HepG2 (cell line): ENCODE data around the gene KRT1. TPM values are rescaled to one million over a fixed set of nuclear protein-coding genes. Genes with fewer than 3 reads are reported as not detected.

ENCODE experiments used
- ATAC-seq: fragments of 200-7000 bp; cut with Tn5 transposase; 3 replicates; pipeline ENCODE4 v1.9.1; 2020; ENCODE audit warnings: mild to moderate bottlenecking, moderate library complexity
- BruUV-seq: library from RNA; stranded (reverse); fragments of 400-500 nt; replicated peaks from 2 replicates; lab custom pipeline; 2021; lab: Mats Ljungman, UMichigan
- CTCF ChIA-PET: fragments of 300-600 bp; formaldehyde crosslinking; extraction: SDS; loops from one replicate; lab custom pipeline; 2021; ENCODE audit warnings: low total read pairs, inconsistent platforms, low intra/inter-chr PET ratio; lab: Yijun Ruan, JAX
- POLR2A ChIA-PET: fragments of 350-600 bp; sonication (Branson Sonifier 250); formaldehyde crosslinking; loops from one replicate; lab custom pipeline; 2020; ENCODE audit warnings: antibody characterized with exemption, inconsistent platforms; lab: Yijun Ruan, JAX
- DNase-seq: peaks from one replicate; pipeline ENCODE4 v3.0.0-alpha.2; 2015; ENCODE audit warnings: low spot score
- FAIRE-seq: peaks from 3 replicates; lab custom pipeline; 2011; peaks lifted over from hg19 to GRCh38; lab: Jason Lieb, UNC
- H2AFZ ChIP-seq: one replicate; pipeline ENCODE4 v1.6.1; 2011; ENCODE audit warnings: low read length, inconsistent platforms
- H3K27ac ChIP-seq: fragments of 300-600 bp; 3 replicates; pipeline ENCODE4 v1.8.0; 2011; ENCODE audit warnings: mixed run types, mild to moderate bottlenecking, mixed read lengths, low read length, inconsistent platforms; ENCODE audit not compliant: insufficient read depth; ENCODE audit errors: extremely low read length
- H3K27me3 ChIP-seq, 2 experiments: fragments of 200-600 bp in 1 of 2; 2 replicates in 1 of 2; 3 replicates in 1 of 2; pipeline versions ENCODE4 v1.6.0 to v1.8.0; 2011; ENCODE audit warnings: low read length in 2 of 2, mild to moderate bottlenecking in 2 of 2, moderate library complexity in 2 of 2, inconsistent platforms in 1 of 2; ENCODE audit not compliant: insufficient read depth in 2 of 2, control insufficient read depth in 1 of 2
- H3K36me3 ChIP-seq, 2 experiments: fragments of 200-600 bp in 1 of 2; replicated peaks in 1 of 2; 2 replicates in 1 of 2; 3 replicates in 1 of 2; pipeline versions ENCODE4 v1.5.1 to v1.8.0; 2011; ENCODE audit warnings: low read length in 2 of 2, inconsistent platforms in 1 of 2; ENCODE audit not compliant: insufficient read depth in 2 of 2, control insufficient read depth in 1 of 2
- H3K4me1 ChIP-seq: 2 replicates; pipeline ENCODE4 v1.5.1; 2012; ENCODE audit warnings: low read length, inconsistent platforms; ENCODE audit not compliant: insufficient read depth
- H3K4me2 ChIP-seq: 2 replicates; pipeline ENCODE4 v1.6.0; 2011; ENCODE audit warnings: low read depth, low read length, inconsistent platforms
- H3K4me3 ChIP-seq, 3 experiments: fragments of 200-600 bp in 1 of 3; sonication (generic), shearing (Covaris generic) in 1 of 3; replicated peaks in 1 of 3; 2 replicates each; pipeline ENCODE4 v1.5.1; 2011 to 2016; ENCODE audit warnings: low read length in 3 of 3, inconsistent platforms in 2 of 3, low read depth in 2 of 3, mild to moderate bottlenecking in 2 of 3, control low read depth in 1 of 3, mixed read lengths in 1 of 3; ENCODE audit not compliant: insufficient read depth in 1 of 3
- H3K79me2 ChIP-seq: one replicate; pipeline ENCODE4 v1.6.1; 2011; ENCODE audit warnings: low read length, inconsistent platforms; ENCODE audit not compliant: insufficient read depth
- H3K9ac ChIP-seq: 2 replicates; pipeline ENCODE4 v1.6.0; 2011; ENCODE audit warnings: mild to moderate bottlenecking, low read depth, low read length, inconsistent platforms; ENCODE audit not compliant: insufficient read depth
- H3K9me3 ChIP-seq: 2 replicates; pipeline ENCODE4 v1.5.1; 2012; ENCODE audit warnings: mild to moderate bottlenecking, low read length
- H4K20me1 ChIP-seq: 2 replicates; pipeline ENCODE4 v1.6.0; 2011; ENCODE audit warnings: inconsistent platforms, mild to moderate bottlenecking, low read length, moderate library complexity; ENCODE audit not compliant: insufficient read depth
- IKZF4 ChIP-seq: sonication (generic); formaldehyde crosslinking; IDR thresholded peaks from 2 replicates; pipeline ENCODE4 v1.5.1; 2020; ENCODE audit warnings: borderline replicate concordance, mild to moderate bottlenecking, low read depth, missing genetic modification reagents; ENCODE audit errors: not compliant biosample characterization
- MEF2D ChIP-seq: sonication (generic); formaldehyde crosslinking; IDR thresholded peaks from 2 replicates; pipeline ENCODE4 v1.5.1; 2020; ENCODE audit warnings: mild to moderate bottlenecking, missing genetic modification reagents
- NCOA2 ChIP-seq: sonication (generic); formaldehyde crosslinking; IDR thresholded peaks from 2 replicates; pipeline ENCODE4 v1.8.0; 2022; ENCODE audit warnings: inconsistent platforms
- NKX3-1 ChIP-seq: sonication (generic); formaldehyde crosslinking; IDR thresholded peaks from 2 replicates; pipeline ENCODE4 v1.5.0; 2020; ENCODE audit warnings: missing genetic modification reagents
- ZNF567 ChIP-seq: sonication (generic); formaldehyde crosslinking; IDR thresholded peaks from 2 replicates; pipeline ENCODE4 v1.8.1; 2023; ENCODE audit warnings: mild to moderate bottlenecking, missing genetic modification reagents, borderline replicate concordance
- ZNF703 ChIP-seq: sonication (generic); formaldehyde crosslinking; IDR thresholded peaks from 2 replicates; pipeline ENCODE4 v1.5.1; 2020; ENCODE audit warnings: missing genetic modification reagents, mild to moderate bottlenecking, moderate library complexity, borderline replicate concordance
- WGBS: methylation state at CpG from one replicate; pipeline ENCODE4 v1.1.6; 2017; ENCODE audit warnings: low lambda C conversion rate; 5-methylcytosine and 5-hydroxymethylcytosine counted together
- in situ Hi-C: cut with HindIII; loops from 2 replicates; pipeline ENCODE4 v1.10.0; 2017; ENCODE audit warnings: low pct_unique_long_range_greater_than_20kb; ENCODE audit not compliant: extremely low pct_ligation_motif_present
- intact Hi-C: fragments of 100-400 bp; cut with micrococcal nuclease; formaldehyde crosslinking; loops from one replicate; pipeline ENCODE4 v1.10.0; 2022; ENCODE audit not compliant: unreplicated experiment
- polyA plus RNA-seq, 8 experiments: library from polyadenylated mRNA; depleted of rRNA in 3 of 8; stranded (reverse) in 7 of 8; unstranded in 1 of 8; fragments of >200 nt; fragmentation: Illumina TruSeq in 4 of 8; extraction: Trizol in 4 of 8; gene quantifications; 2 replicates each; pipeline versions ENCODE4 v1.2.1 to v1.2.3, GENCODE V29; 2011 to 2016; ENCODE audit warnings: low read depth in 4 of 8, missing spikeins in 1 of 8, mixed read lengths in 1 of 8; ENCODE audit not compliant: insufficient read depth in 1 of 8
- total RNA-seq, 5 experiments: library from RNA; depleted of rRNA; stranded (reverse); fragments of >200 nt; fragmentation: Illumina TruSeq; extraction: Trizol; gene quantifications; 2 replicates each; pipeline ENCODE4 v1.2.3, GENCODE V29; 2016; ENCODE audit warnings: low read depth in 1 of 5
- TF ChIP-seq, protein P1 (sequence below): sonication (generic); formaldehyde crosslinking; conservative IDR thresholded peaks from 2 replicates; pipeline ENCODE4 v1.4.0; 2020; ENCODE audit warnings: missing genetic modification reagents
- TF ChIP-seq, protein P2 (sequence below): sonication (generic); formaldehyde crosslinking; IDR thresholded peaks from 2 replicates; pipeline ENCODE4 v1.5.1; 2020; ENCODE audit warnings: missing genetic modification reagents, mild to moderate bottlenecking, borderline replicate concordance

KRT1 gene
- total and polyA plus RNA-seq, 2 of the 13 experiments (the other 11 are each of a cell fraction or from before 2014, with no cell fraction given), result not detected

DNA sequence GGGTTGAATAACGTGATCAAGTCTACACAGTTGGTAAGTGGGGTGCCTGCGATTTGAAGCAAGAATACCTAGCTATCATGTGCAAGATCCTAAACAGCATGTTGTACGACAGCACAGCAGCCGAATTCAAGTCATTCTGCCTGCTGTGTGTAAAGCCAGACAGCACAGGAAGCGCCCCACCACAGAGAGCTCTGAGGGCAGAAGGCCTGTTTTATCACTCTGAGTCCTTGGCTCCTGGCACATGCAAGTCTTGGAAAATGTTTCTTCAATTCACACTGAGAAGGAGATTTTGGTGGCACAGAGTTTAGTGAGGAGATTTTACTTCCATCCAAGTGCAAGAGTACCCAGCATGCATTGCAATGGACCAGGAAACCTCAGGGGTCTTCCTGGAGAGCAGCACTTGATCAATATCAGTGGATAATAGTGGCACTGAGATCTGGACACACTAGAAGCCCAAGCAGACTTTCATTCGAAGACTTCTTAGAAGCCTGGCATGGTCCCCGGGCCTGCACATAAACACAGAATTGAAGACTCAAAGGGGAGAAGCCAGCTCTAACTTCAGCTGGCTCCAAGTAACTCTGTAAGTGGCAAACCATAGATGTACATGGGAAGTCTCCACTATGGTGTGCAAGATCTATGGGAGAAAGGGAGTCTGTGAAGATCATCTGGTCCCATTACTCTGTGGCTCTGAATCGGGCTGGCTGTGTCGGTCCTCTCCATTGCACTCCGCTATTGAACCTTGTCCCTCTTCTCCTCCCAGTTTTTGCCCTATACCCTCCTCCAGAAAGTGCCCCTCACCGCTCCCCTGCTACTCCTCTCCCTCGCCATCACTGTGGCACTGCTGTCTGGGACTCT lies 1.5 kb upstream of the KRT1 start:
- intact Hi-C loops (no loop called here), in situ Hi-C loops (loop anchor here (25.0 kb wide), 1 partner anchor 306 kb away; no protein-coding TSS in a partner anchor)
- Histone ChIP-seq H4K20me1 (no peaks in the 10 kb centered on the region), H3K4me1 (no peaks in the 10 kb centered on the region), H3K36me3 (no peaks in the 10 kb centered on the region), H3K79me2 (no peaks in the 10 kb centered on the region), H2AFZ (no peak overlapping the region), H3K4me2 (no peak overlapping the region), H3K4me3 (no peak overlapping the region), H3K9ac (no peak overlapping the region), H3K27me3 (peaks cover 2 to 34% of the 10 kb centered on the region in 2 experiments; a peak in 3 of 5 replicates), H3K9me3 (no peaks in the 10 kb centered on the region), H3K27ac (no peak overlapping the region)
- WGBS, result 8% methylated on average over 10 of the region's 12 CpGs
- no TSS peak for BruUV-seq
- ChIA-PET POLR2A (no interaction called here), CTCF (no interaction called here)
- no peak for DNase-seq
- ATAC-seq, result no peak
- no peak for FAIRE-seq
- TF ChIP-seq, protein P1, sequence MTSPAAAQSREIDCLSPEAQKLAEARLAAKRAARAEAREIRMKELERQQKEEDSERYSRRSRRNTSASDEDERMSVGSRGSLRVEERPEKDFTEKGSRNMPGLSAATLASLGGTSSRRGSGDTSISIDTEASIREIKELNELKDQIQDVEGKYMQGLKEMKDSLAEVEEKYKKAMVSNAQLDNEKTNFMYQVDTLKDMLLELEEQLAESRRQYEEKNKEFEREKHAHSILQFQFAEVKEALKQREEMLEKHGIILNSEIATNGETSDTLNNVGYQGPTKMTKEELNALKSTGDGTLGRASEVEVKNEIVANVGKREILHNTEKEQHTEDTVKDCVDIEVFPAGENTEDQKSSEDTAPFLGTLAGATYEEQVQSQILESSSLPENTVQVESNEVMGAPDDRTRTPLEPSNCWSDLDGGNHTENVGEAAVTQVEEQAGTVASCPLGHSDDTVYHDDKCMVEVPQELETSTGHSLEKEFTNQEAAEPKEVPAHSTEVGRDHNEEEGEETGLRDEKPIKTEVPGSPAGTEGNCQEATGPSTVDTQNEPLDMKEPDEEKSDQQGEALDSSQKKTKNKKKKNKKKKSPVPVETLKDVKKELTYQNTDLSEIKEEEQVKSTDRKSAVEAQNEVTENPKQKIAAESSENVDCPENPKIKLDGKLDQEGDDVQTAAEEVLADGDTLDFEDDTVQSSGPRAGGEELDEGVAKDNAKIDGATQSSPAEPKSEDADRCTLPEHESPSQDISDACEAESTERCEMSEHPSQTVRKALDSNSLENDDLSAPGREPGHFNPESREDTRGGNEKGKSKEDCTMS (CRISPR knock-in tag), result no peak
- no peak for TF ChIP-seq MEF2D (CRISPR knock-in tag)
- no peak for TF ChIP-seq NKX3-1
- TF ChIP-seq, protein P2, sequence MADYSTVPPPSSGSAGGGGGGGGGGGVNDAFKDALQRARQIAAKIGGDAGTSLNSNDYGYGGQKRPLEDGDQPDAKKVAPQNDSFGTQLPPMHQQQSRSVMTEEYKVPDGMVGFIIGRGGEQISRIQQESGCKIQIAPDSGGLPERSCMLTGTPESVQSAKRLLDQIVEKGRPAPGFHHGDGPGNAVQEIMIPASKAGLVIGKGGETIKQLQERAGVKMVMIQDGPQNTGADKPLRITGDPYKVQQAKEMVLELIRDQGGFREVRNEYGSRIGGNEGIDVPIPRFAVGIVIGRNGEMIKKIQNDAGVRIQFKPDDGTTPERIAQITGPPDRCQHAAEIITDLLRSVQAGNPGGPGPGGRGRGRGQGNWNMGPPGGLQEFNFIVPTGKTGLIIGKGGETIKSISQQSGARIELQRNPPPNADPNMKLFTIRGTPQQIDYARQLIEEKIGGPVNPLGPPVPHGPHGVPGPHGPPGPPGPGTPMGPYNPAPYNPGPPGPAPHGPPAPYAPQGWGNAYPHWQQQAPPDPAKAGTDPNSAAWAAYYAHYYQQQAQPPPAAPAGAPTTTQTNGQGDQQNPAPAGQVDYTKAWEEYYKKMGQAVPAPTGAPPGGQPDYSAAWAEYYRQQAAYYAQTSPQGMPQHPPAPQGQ, result no peak
- TF ChIP-seq NCOA2 (CRISPR knock-in tag), result no peak
- no peak for TF ChIP-seq ZNF567 (CRISPR knock-in tag)
- no peak for TF ChIP-seq IKZF4
- TF ChIP-seq ZNF703 (CRISPR knock-in tag), result no peak
